WTC11 (cell line): Measurements from ENCODE around the gene SAMD1.

Experiments
- ATF1 ChIP-seq: sonication (generic); formaldehyde crosslinking; IDR thresholded peaks from 2 replicates; pipeline ENCODE4 v1.8.1; 2023; ENCODE audit warnings: mild to moderate bottlenecking, moderate library complexity, missing genetic modification reagents
- ATF2 ChIP-seq: sonication (generic); formaldehyde crosslinking; IDR thresholded peaks from 2 replicates; pipeline ENCODE4 v1.8.1; 2022; ENCODE audit warnings: low read depth, missing genetic modification reagents, borderline replicate concordance
- CBFB ChIP-seq: sonication (generic); formaldehyde crosslinking; IDR thresholded peaks from 2 replicates; pipeline ENCODE4 v1.8.1; 2022; ENCODE audit warnings: mild to moderate bottlenecking, low read depth, missing genetic modification reagents
- ESRRA ChIP-seq: sonication (generic); formaldehyde crosslinking; IDR thresholded peaks from 2 replicates; pipeline ENCODE4 v1.8.1; 2022; ENCODE audit warnings: mild to moderate bottlenecking, missing genetic modification reagents, borderline replicate concordance
- JUN ChIP-seq: sonication (generic); formaldehyde crosslinking; IDR thresholded peaks from 2 replicates; pipeline ENCODE4 v1.8.0; 2023; ENCODE audit warnings: mild to moderate bottlenecking, missing genetic modification reagents
- KAT7 ChIP-seq: sonication (generic); formaldehyde crosslinking; IDR thresholded peaks from 2 replicates; pipeline ENCODE4 v1.8.1; 2023; ENCODE audit warnings: missing genetic modification reagents, mild to moderate bottlenecking, borderline replicate concordance
- SMAD4 ChIP-seq: sonication (generic); formaldehyde crosslinking; IDR thresholded peaks from 2 replicates; pipeline ENCODE4 v1.8.0; 2022; ENCODE audit warnings: mild to moderate bottlenecking, missing genetic modification reagents
- SP1 ChIP-seq: sonication (generic); formaldehyde crosslinking; conservative IDR thresholded peaks from 2 replicates; pipeline ENCODE4 v1.8.1; 2022; ENCODE audit warnings: missing genetic modification reagents
- ZNF281 ChIP-seq: sonication (generic); formaldehyde crosslinking; IDR thresholded peaks from 2 replicates; pipeline ENCODE4 v1.8.0; 2023; ENCODE audit warnings: mild to moderate bottlenecking, missing genetic modification reagents
- ZNF423 ChIP-seq: fragments of 250-450 bp; sonication (Bioruptor Pico); IDR thresholded peaks from 2 replicates; pipeline ENCODE4 v2.1.2; 2022; ENCODE audit warnings: mild to moderate bottlenecking, moderate library complexity
- TF ChIP-seq, protein P1 (sequence below): fragments of 200-600 bp; IDR thresholded peaks from 2 replicates; pipeline ENCODE4 v1.8.0; 2022; ENCODE audit warnings: antibody characterized with exemption
- TF ChIP-seq, protein P2 (sequence below): sonication (generic); formaldehyde crosslinking; conservative IDR thresholded peaks from 2 replicates; pipeline ENCODE4 v1.8.1; 2022; ENCODE audit warnings: mild to moderate bottlenecking, missing genetic modification reagents
- TF ChIP-seq, protein P3 (sequence below): sonication (generic); formaldehyde crosslinking; IDR thresholded peaks from 2 replicates; pipeline ENCODE4 v1.8.0; 2022; ENCODE audit warnings: missing genetic modification reagents
- TF ChIP-seq, protein P4 (sequence below): sonication (generic); formaldehyde crosslinking; IDR thresholded peaks from 2 replicates; pipeline ENCODE4 v1.8.0; 2022; ENCODE audit warnings: mild to moderate bottlenecking, missing genetic modification reagents

GRCh38 chr19:14059652-14060155 lies 30.8 kb downstream of the SAMD1 start:
- TF ChIP-seq, protein P1, sequence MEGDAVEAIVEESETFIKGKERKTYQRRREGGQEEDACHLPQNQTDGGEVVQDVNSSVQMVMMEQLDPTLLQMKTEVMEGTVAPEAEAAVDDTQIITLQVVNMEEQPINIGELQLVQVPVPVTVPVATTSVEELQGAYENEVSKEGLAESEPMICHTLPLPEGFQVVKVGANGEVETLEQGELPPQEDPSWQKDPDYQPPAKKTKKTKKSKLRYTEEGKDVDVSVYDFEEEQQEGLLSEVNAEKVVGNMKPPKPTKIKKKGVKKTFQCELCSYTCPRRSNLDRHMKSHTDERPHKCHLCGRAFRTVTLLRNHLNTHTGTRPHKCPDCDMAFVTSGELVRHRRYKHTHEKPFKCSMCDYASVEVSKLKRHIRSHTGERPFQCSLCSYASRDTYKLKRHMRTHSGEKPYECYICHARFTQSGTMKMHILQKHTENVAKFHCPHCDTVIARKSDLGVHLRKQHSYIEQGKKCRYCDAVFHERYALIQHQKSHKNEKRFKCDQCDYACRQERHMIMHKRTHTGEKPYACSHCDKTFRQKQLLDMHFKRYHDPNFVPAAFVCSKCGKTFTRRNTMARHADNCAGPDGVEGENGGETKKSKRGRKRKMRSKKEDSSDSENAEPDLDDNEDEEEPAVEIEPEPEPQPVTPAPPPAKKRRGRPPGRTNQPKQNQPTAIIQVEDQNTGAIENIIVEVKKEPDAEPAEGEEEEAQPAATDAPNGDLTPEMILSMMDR: no peak
- TF ChIP-seq, protein P2, sequence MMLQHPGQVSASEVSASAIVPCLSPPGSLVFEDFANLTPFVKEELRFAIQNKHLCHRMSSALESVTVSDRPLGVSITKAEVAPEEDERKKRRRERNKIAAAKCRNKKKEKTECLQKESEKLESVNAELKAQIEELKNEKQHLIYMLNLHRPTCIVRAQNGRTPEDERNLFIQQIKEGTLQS: no peak
- TF ChIP-seq SMAD4 (CRISPR knock-in tag) (no peak), ZNF423 (CRISPR knock-in tag) (no peak), KAT7 (CRISPR knock-in tag) (no peak), CBFB (CRISPR knock-in tag) (no peak), ATF2 (no peak), SP1 (CRISPR knock-in tag) (no peak), ZNF281 (CRISPR knock-in tag) (no peak), ATF1 (CRISPR knock-in tag) (no peak), ESRRA (CRISPR knock-in tag) (no peak), JUN (CRISPR knock-in tag) (no peak)
- TF ChIP-seq, protein P3, sequence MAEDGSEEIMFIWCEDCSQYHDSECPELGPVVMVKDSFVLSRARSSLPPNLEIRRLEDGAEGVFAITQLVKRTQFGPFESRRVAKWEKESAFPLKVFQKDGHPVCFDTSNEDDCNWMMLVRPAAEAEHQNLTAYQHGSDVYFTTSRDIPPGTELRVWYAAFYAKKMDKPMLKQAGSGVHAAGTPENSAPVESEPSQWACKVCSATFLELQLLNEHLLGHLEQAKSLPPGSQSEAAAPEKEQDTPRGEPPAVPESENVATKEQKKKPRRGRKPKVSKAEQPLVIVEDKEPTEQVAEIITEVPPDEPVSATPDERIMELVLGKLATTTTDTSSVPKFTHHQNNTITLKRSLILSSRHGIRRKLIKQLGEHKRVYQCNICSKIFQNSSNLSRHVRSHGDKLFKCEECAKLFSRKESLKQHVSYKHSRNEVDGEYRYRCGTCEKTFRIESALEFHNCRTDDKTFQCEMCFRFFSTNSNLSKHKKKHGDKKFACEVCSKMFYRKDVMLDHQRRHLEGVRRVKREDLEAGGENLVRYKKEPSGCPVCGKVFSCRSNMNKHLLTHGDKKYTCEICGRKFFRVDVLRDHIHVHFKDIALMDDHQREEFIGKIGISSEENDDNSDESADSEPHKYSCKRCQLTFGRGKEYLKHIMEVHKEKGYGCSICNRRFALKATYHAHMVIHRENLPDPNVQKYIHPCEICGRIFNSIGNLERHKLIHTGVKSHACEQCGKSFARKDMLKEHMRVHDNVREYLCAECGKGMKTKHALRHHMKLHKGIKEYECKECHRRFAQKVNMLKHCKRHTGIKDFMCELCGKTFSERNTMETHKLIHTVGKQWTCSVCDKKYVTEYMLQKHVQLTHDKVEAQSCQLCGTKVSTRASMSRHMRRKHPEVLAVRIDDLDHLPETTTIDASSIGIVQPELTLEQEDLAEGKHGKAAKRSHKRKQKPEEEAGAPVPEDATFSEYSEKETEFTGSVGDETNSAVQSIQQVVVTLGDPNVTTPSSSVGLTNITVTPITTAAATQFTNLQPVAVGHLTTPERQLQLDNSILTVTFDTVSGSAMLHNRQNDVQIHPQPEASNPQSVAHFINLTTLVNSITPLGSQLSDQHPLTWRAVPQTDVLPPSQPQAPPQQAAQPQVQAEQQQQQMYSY (CRISPR knock-in tag): no peak
- TF ChIP-seq, protein P4, sequence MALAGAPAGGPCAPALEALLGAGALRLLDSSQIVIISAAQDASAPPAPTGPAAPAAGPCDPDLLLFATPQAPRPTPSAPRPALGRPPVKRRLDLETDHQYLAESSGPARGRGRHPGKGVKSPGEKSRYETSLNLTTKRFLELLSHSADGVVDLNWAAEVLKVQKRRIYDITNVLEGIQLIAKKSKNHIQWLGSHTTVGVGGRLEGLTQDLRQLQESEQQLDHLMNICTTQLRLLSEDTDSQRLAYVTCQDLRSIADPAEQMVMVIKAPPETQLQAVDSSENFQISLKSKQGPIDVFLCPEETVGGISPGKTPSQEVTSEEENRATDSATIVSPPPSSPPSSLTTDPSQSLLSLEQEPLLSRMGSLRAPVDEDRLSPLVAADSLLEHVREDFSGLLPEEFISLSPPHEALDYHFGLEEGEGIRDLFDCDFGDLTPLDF (CRISPR knock-in tag): no peak
